HPDE6-E6E7 (cell line): ENCODE data around the gene NT5DC1.

ENCODE experiments used
- DNase-seq: peaks from one replicate; pipeline ENCODE4 v3.0.0; 2011; ENCODE audit warnings: missing footprints; ENCODE audit errors: extremely low spot score

The NT5DC1 gene

DNA sequence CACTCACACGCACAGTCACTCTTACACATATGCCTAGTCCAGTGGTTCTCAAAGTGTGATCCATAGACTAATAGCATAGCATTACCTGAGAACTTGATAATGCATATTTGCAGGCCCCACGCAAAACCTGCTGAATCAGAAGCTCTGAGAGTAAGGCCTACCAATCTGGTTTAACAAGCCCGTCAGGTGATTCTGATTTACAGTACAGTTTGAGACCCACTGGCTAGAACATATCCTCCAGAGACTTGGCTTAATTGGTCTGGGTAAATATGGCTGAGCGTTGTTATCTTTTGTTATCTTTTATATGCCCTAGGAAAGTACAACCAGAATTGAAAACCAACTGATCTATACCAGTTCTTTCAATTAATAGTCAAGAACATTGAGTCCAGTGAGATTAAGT, 143.6 kb downstream of the NT5DC1 start:
- DNase-seq = no peak

GRCh38 chr6:116246089-116246488, 145.4 kb downstream of the NT5DC1 start:
- no peak for DNase-seq

DNA sequence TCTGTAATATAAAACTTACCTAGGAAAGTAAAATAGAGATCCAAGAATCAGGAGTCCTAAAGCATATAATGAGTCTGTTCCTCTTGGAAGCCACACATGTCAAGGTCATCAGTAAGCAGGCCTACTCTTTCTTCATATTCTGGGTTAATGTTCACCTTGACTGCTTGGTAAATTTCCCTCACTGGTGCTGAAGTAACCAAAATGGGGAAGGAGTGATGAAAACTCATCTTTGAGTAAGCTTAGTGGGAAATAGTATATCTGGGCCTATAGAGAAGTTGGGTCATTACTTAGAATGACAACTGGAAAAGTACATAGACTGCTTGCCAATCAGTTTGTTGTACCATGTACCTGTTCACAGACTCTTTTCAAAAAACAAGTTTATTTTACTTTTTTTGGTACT, 146.6 kb downstream of the NT5DC1 start:
- no peak for DNase-seq

DNA sequence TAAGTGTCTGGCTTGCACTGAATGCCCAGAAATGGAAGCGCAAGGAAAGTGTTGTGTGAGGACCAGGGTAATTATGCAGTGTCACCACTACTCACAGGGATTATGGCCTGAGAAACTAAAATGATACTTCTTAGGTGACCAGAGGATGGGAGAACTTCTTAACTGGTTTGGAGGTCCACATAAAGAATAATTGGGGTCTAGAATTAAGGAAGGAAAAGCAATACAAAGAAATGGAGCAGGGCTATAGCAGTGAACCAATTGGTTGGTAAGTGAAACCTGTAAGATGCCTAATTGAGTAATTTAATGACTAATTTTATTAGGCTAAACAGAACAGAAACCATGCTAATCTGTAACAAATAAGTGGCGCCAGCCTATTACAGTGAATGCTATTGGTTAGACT, 147.9 kb downstream of the NT5DC1 start:
- no peak for DNase-seq

DNA sequence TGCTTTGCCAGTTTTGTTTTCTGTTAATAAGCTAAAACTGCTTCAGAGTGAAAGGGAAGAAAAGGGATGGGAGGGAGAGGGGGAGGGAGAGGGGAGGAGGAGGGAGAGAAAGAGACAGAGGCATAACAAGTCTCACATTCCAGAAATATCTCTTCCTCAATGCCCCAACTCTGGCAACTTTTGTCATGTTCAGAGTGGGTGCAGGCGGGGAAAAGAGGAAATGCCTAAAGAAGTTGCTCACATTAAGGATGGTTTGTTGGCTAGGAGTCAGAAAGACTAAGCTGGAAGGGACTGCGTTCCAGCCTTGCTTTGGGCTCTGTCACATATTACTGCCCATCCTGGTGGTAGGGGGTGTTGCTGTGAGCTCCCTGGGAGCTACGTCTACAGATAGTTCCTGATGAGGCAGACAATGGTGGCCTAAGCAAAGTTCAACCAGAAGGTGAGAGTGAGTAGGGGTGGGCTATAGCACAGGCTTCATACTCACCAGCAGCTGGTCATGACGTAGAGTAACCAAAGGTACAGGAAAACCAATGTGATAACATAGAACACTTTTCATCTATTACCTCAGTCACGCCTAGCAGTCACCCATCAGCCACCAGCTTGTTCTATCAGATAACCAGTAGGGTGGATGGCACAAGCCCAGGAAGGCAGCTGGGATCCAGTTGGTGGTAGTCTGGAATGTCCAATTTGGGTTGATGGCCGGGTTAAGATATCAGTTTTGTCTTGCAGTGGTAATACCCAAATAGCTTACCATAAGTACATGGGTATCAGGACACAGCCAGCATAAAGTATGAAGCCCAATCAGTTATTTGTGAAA, 151.1 kb downstream of the NT5DC1 start:
- DNase-seq = no peak

- DNase-seq = no peak
Measured at GRCh38 chr6:116253188-116253504, 152.5 kb downstream of the NT5DC1 start.

DNA sequence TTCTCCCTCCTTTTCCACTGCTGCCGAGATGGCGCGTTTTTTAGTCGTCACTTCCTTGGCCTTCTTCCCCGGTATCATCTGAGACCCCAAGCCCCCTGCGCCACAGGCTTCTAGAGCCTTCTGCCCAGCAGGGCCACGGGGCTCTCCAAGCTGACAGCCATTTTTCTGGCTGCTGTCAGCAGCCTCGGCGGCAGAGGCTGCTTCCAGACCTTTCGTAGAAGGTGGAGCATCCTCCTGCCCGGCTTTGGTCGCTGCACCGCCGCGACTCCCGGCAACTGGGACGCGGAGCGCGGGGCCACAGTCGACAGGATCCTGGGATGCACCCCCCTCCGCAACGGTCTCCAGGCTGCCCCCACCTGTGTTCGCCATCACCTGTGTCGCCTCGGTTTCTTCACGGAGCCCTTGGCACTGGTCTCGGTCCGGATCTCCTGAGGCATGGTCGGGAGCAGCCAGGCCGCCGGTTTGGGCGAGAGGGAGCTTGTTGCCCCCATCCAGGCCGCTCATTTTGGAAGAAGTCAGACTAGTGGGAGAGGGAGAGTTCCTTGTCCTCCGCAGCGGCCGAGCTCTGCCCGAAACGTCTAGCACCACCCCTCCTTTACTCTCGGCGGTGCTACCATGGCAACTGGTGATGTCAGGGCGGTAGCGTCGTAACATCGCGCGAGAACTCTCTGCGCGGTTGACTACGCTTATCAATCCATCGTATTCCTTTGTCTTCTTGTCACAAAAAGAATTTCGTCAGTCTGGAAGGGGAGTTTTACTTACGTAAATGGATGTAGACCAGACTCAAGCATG, 153.0 kb downstream of the NT5DC1 start, which contains the start of gene TSPYL4:
Gene TSPYL4, minus strand, starts transcription at position 571 of the 792 bp plus-strand sequence. Its CDS starts 67 bp downstream, at position 504.
- DNase-seq = peak; percentile 81

- DNase-seq = no peak
Measured at GRCh38 chr6:116254297-116255056, 153.8 kb downstream of the NT5DC1 start.

- no peak for DNase-seq
Measured at GRCh38 chr6:116255246-116255800, 154.7 kb downstream of the NT5DC1 start.

DNA sequence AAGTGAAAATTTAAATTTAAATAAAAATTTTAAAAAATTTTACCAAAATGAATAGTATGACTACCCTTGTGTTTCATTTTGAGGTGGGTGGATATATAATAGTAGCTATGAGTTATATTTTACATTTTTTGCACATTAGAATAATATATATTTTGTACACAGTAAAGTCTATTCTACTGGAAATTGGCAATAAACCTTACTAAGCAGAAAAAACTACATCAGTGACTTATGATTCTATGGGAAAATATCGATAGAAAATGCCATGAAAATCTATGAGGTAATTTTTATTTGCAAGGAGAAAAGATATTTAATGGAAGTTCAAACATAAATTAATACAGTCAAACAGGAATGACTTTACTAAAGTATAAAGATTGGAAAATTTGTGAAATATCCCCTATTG, 156.0 kb downstream of the NT5DC1 start:
- DNase-seq = no peak

- no peak for DNase-seq
Measured at GRCh38 chr6:116258520-116258919, 157.9 kb downstream of the NT5DC1 start.

DNA sequence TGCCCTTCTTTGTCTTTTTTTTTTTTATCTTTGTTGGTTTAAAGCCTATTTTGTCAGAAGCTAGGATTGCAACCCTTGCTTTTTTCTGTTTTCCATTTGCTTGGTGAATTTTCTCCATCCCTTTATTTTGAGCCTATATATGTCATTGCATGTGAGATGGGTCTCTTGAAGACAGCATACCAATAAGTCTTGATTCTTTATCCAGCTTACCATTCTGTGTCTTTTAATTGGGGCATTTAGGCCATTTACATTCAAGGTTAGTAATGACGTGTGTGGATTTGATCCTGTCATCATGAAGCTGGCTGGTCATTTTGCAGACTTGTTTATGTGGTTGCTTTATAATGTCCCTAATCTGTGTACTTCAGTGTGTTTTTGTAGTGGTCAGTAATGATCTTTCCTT, 162.7 kb downstream of the NT5DC1 start:
- no peak for DNase-seq

GRCh38 chr6:116265041-116265829, 164.6 kb downstream of the NT5DC1 start:
- no peak for DNase-seq

DNA sequence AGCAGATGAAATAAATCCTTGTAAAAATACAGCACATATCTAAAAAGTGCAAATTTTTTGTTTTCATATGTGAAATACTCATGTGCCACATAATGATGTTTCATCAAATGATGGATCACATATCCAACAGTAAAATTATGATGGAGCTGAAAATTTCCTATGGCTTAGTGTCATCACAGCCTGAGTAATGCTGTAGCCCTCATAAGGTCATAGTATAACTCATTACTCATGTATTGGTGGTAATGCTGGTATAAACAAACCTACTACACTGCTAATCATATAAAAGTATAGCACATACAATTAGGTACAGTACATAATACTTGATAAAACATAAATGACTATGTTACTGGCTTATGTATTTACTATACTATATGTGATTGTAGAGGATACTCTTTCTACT, 166.2 kb downstream of the NT5DC1 start:
- DNase-seq = no peak

GRCh38 chr6:116267836-116268588, 167.4 kb downstream of the NT5DC1 start:
- DNase-seq = no peak

GRCh38 chr6:116268589-116269293, 168.1 kb downstream of the NT5DC1 start:
- no peak for DNase-seq

- DNase-seq = no peak
Measured at GRCh38 chr6:116271149-116271708, 170.6 kb downstream of the NT5DC1 start.

- DNase-seq = no peak
Measured at GRCh38 chr6:116277124-116277523, 176.5 kb downstream of the NT5DC1 start.

DNA sequence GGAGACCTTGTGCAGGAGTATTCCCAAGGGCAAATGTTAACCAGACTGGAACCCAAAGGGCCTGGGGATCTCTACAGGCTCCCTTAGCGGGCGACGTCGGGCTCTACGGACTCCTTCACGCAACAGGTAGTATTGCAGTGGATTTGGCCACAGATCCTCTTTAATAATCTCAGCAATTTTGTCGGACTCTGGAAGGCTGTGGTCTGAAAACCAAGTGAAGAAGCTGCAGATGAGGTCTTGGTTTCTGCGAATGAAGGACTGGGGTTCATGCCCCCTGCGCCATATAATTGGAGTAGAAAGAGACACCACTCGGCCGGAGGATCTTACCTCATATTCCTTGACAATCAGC, 177.8 kb downstream of the NT5DC1 start:
- DNase-seq = no peak

DNA sequence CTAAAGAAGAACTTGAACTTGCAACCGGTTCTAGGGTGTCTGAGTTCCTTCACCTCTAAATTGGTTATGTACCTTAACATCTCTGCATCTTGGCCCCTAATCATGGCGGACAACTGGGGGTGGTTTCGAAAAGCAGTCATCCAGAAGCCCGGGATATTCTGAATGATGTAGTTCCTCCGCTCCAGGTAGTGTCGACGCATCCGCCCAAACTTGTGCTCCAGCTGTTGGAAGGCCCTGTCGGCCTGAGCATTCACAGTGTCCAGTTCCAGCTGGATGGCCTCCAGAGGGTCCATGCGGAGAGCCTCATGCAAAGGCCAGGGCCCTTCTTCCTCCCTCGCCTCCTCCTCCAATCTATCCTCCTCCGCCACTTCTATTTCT, 178.2 kb downstream of the NT5DC1 start:
- no peak for DNase-seq
